PC-9 (cell line): ENCODE results near the gene NVL. TPM values are rescaled to one million over a fixed set of nuclear protein-coding genes. Genes with fewer than 3 reads are reported as not detected.

Experiments used
- BruUV-seq: library from RNA; stranded (reverse); fragments of 400-500 nt; replicated peaks from 2 replicates; lab custom pipeline; 2021; lab: Mats Ljungman, UMichigan
- CTCF ChIA-PET: fragments of 300-600 bp; sonication (Branson Sonifier 250); formaldehyde crosslinking; loops from one replicate; lab custom pipeline; 2022; ENCODE audit warnings: antibody characterized with exemption; lab: Charles Lee
- POLR2A ChIA-PET: fragments of 300-600 bp; sonication (Branson Sonifier 250); formaldehyde crosslinking; loops from one replicate; lab custom pipeline; 2022; ENCODE audit warnings: antibody characterized with exemption; ENCODE audit not compliant: unreplicated experiment; lab: Charles Lee
- DNase-seq, 2 experiments: peaks; one replicate each; pipeline versions ENCODE4 v3.0.0 to v3.0.0-alpha.2; 2015 to 2022; ENCODE audit warnings: mixed read lengths in 1 of 2
- H2AFZ ChIP-seq: fragments of 200-600 bp; sonication (generic); 2 replicates; pipeline ENCODE4 v1.8.1; 2017; ENCODE audit warnings: antibody characterized with exemption
- H3F3A ChIP-seq: fragments of 200-600 bp; sonication (generic); 2 replicates; pipeline ENCODE4 v1.8.1; 2017; ENCODE audit warnings: antibody characterized with exemption, mild to moderate bottlenecking, low read depth; ENCODE audit not compliant: insufficient read depth
- H3K27ac ChIP-seq: fragments of 200-600 bp; sonication (generic); 2 replicates; pipeline ENCODE4 v1.6.1; 2016; ENCODE audit warnings: mixed run types
- H3K27me3 ChIP-seq: fragments of 200-600 bp; sonication (generic); 2 replicates; pipeline ENCODE4 v1.6.1; 2016; ENCODE audit warnings: low read depth, mixed run types; ENCODE audit not compliant: insufficient read depth
- H3K36me3 ChIP-seq: fragments of 200-600 bp; sonication (generic); 2 replicates; pipeline ENCODE4 v1.6.1; 2016; ENCODE audit warnings: low read depth, mixed run types
- H3K4me1 ChIP-seq: fragments of 200-600 bp; sonication (generic); replicated peaks from 2 replicates; pipeline ENCODE4 v1.6.1; 2016; ENCODE audit warnings: mixed run types; ENCODE audit not compliant: insufficient read depth
- H3K4me2 ChIP-seq: fragments of 200-600 bp; sonication (generic); 2 replicates; pipeline ENCODE4 v1.6.1; 2017; ENCODE audit warnings: mixed run types
- H3K4me3 ChIP-seq: fragments of 200-600 bp; sonication (generic); 2 replicates; pipeline ENCODE4 v1.6.1; 2016; ENCODE audit warnings: mixed run types
- H3K79me2 ChIP-seq: fragments of 200-600 bp; sonication (generic); 2 replicates; pipeline ENCODE4 v1.6.1; 2017; ENCODE audit warnings: low read depth, mixed run types
- H3K9me2 ChIP-seq: fragments of 200-600 bp; sonication (generic); 2 replicates; pipeline ENCODE4 v1.8.1; 2017; ENCODE audit warnings: mild to moderate bottlenecking; ENCODE audit not compliant: insufficient read depth
- H3K9me3 ChIP-seq: fragments of 200-600 bp; sonication (generic); 2 replicates; pipeline ENCODE4 v1.8.1; 2016; ENCODE audit warnings: low read depth; ENCODE audit not compliant: insufficient read depth
- H4K20me1 ChIP-seq: fragments of 200-600 bp; sonication (generic); 2 replicates; pipeline ENCODE4 v1.8.1; 2017; ENCODE audit not compliant: insufficient read depth
- EZH2 ChIP-seq: fragments of 200-600 bp; sonication (generic); IDR thresholded peaks from 2 replicates; pipeline ENCODE4 v1.8.0; 2017; ENCODE audit warnings: antibody characterized with exemption, low read depth
- intact Hi-C: fragments of 100-400 bp; cut with micrococcal nuclease; formaldehyde crosslinking; loops from one replicate; pipeline ENCODE4 v1.10.0; 2022; ENCODE audit not compliant: unreplicated experiment
- total RNA-seq: library from RNA; stranded (reverse); gene quantifications from 2 replicates; pipeline ENCODE4 v1.2.3, GENCODE V29; 2021
- TF ChIP-seq, protein P1 (sequence below): fragments of 200-600 bp; sonication (generic); conservative IDR thresholded peaks from 2 replicates; pipeline ENCODE4 v1.6.1; 2017; ENCODE audit warnings: mixed run types, antibody characterized with exemption, mild to moderate bottlenecking, moderate library complexity

Gene NVL
- total RNA-seq, 1 experiment from 2014 or later, result 36.1 TPM

DNA sequence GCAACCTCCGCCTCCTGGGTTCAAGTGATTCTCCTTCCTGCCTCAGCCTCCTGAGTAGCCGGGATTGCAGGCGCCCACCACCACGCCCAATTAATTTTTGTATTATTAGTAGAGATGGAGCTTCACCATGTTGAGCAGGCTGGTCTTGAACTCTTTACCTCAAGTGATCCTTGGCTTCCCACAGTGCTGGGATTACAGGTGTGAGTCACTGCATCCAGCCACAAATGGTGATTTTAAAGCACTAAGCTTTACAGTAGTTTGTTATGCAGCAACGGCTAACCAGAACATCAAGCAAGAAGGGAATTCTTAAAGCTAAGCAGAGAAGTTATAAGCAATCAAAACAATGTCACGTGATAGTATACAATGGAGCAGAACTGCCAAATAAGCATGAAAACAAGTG is 65.7 kb downstream of the NVL start:
- DNase-seq, result no peak
- Histone ChIP-seq H4K20me1 (no peaks in the 10 kb centered on the region; the same call in 1 of the 2 replicates), H2AFZ (no peak overlapping the region), H3F3A (peaks cover 8% of the 10 kb centered on the region; the same call in 1 of the 2 replicates), H3K4me2 (no peak overlapping the region), H3K36me3 (no peaks in the 10 kb centered on the region), H3K4me3 (no peak overlapping the region), H3K27me3 (no peaks in the 10 kb centered on the region), H3K9me2 (no peaks in the 10 kb centered on the region), H3K27ac (no peak overlapping the region), H3K79me2 (no peaks in the 10 kb centered on the region), H3K9me3 (no peaks in the 10 kb centered on the region), H3K4me1 (peaks cover 7% of the 10 kb centered on the region; the same call in 1 of the 2 replicates)
- intact Hi-C loops, result no loop called here
- ChIA-PET CTCF (no interaction called here), POLR2A (no interaction called here)
- TF ChIP-seq, protein P1, sequence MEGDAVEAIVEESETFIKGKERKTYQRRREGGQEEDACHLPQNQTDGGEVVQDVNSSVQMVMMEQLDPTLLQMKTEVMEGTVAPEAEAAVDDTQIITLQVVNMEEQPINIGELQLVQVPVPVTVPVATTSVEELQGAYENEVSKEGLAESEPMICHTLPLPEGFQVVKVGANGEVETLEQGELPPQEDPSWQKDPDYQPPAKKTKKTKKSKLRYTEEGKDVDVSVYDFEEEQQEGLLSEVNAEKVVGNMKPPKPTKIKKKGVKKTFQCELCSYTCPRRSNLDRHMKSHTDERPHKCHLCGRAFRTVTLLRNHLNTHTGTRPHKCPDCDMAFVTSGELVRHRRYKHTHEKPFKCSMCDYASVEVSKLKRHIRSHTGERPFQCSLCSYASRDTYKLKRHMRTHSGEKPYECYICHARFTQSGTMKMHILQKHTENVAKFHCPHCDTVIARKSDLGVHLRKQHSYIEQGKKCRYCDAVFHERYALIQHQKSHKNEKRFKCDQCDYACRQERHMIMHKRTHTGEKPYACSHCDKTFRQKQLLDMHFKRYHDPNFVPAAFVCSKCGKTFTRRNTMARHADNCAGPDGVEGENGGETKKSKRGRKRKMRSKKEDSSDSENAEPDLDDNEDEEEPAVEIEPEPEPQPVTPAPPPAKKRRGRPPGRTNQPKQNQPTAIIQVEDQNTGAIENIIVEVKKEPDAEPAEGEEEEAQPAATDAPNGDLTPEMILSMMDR, result no peak
- TF ChIP-seq EZH2, result no peak
- no TSS peak for BruUV-seq

DNA sequence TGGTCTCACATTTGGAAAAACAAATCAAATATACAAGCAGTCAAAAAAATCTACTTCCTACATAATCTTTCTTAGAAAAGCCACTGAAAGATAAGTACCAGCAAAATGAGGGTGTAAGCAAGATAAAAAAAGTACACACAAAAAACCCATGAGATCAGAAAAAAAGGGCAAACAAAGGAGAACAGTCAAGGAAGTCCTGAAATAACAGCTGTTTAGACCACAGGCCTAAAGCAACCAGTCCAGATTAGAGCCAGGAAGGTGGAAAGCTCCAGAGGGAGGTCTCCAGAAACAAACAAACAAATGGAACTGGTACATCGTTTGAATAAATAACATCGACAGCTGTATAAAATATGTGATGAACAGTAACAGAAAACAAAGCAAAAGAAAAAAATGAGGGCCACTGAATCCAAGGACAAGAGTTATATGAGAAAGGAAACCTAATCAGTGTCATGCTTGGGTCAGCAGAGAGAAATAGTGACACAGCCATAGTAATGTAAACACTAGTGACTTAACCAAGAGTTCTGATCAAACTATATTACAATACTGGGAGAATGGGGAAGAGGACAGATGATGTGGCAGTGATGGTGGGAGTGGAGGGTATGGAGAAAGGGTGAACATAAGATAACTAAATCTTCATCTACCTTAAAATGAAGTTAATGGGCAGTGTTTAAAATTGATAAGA is 67.5 kb downstream of the NVL start:
- peaks cover 8% of the 10 kb centered on the region; the same call in 1 of the 2 replicates for H3F3A ChIP-seq
- H3K9me3 ChIP-seq, result no peaks in the 10 kb centered on the region
- H4K20me1 ChIP-seq, result no peaks in the 10 kb centered on the region; the same call in 1 of the 2 replicates
- DNase-seq, result no peak
- H3K27me3 ChIP-seq, result no peaks in the 10 kb centered on the region
- no peak overlapping the region for H2AFZ ChIP-seq
- H3K4me3 ChIP-seq, result no peak overlapping the region
- peaks cover 7% of the 10 kb centered on the region; the same call in 1 of the 2 replicates for H3K4me1 ChIP-seq
- BruUV-seq, result no TSS peak
- H3K79me2 ChIP-seq, result no peaks in the 10 kb centered on the region
- ChIA-PET POLR2A (no interaction called here), CTCF (no interaction called here)
- no peaks in the 10 kb centered on the region for H3K9me2 ChIP-seq
- H3K36me3 ChIP-seq, result no peaks in the 10 kb centered on the region
- H3K4me2 ChIP-seq, result no peak overlapping the region
- TF ChIP-seq, protein P1, result no peak
- TF ChIP-seq EZH2, result no peak
- no peak overlapping the region for H3K27ac ChIP-seq
- intact Hi-C loops, result no loop called here

DNA sequence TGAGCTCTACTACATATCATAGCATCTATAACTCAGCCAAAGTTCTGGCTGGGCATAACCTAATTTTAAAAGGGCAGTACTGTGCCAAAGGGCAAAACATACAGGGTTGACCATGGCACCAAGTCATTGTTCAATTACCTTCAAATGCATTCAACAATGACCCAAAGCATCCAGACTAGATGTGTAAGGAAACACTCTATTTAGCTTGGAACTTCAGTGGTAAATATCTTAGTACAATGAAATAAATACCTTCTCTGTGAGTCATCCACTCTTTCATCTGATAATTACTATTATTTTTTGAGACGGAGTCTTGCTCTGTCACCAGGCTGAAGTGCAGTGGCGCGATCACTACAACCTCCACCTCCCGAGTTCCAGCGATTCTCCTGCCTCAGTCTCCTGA is 70.0 kb downstream of the NVL start:
- intact Hi-C loops, result no loop called here
- Histone ChIP-seq H4K20me1 (no peaks in the 10 kb centered on the region), H3K27ac (no peak overlapping the region), H3K27me3 (no peaks in the 10 kb centered on the region), H3K9me2 (no peaks in the 10 kb centered on the region), H2AFZ (no peak overlapping the region), H3K4me1 (peaks cover 7% of the 10 kb centered on the region; the same call in 1 of the 2 replicates), H3F3A (no peaks in the 10 kb centered on the region; the same call in 1 of the 2 replicates), H3K4me3 (no peak overlapping the region), H3K9me3 (no peaks in the 10 kb centered on the region), H3K36me3 (no peaks in the 10 kb centered on the region; the same call in 1 of the 2 replicates), H3K79me2 (no peaks in the 10 kb centered on the region), H3K4me2 (no peak overlapping the region)
- DNase-seq, result peak; percentile 29 to 45
- no peak for TF ChIP-seq EZH2
- TF ChIP-seq, protein P1, result no peak
- ChIA-PET POLR2A (interaction anchor here (0.5 to 1.1 kb wide), 5 partner anchors 35 to 1195 kb away, joined by 3 to 21 read pairs (median 8); no protein-coding TSS in a partner anchor), CTCF (interaction anchor here (0.6 to 0.7 kb wide), 2 partner anchors 23 to 195 kb away, joined by 4 to 9 read pairs; no protein-coding TSS in a partner anchor)
- BruUV-seq, result no TSS peak
